MM.1S (cell line): ENCODE data around the gene POLE4.

Experiments used
- DNase-seq: peaks from one replicate; pipeline ENCODE4 v3.0.0-alpha.2; 2015
- H2AFZ ChIP-seq: fragments of 300-600 bp; sonication (generic); 2 replicates; pipeline ENCODE4 v1.6.0; 2016; ENCODE audit warnings: antibody characterized with exemption, low read length
- H3F3A ChIP-seq: fragments of 300-600 bp; sonication (generic); 2 replicates; pipeline ENCODE4 v1.6.1; 2016; ENCODE audit warnings: mild to moderate bottlenecking, antibody characterized with exemption, low read length, moderate library complexity, mixed read lengths; ENCODE audit not compliant: insufficient read depth
- H3K27ac ChIP-seq: fragments of 300-600 bp; sonication (generic); 2 replicates; pipeline ENCODE4 v1.5.1; 2016; ENCODE audit warnings: mild to moderate bottlenecking, low read length
- H3K27me3 ChIP-seq: fragments of 300-600 bp; sonication (generic); replicated peaks from 2 replicates; pipeline ENCODE4 v1.6.0; 2016; ENCODE audit warnings: low read length; ENCODE audit not compliant: insufficient read depth
- H3K36me3 ChIP-seq: fragments of 300-600 bp; sonication (generic); replicated peaks from 2 replicates; pipeline ENCODE4 v1.6.1; 2016; ENCODE audit warnings: mild to moderate bottlenecking, low read length, mixed read lengths; ENCODE audit not compliant: insufficient read depth
- H3K4me1 ChIP-seq: fragments of 300-600 bp; sonication (generic); 2 replicates; pipeline ENCODE4 v1.6.1; 2016; ENCODE audit warnings: low read length, mixed read lengths
- H3K4me2 ChIP-seq: fragments of 300-600 bp; sonication (generic); 2 replicates; pipeline ENCODE4 v1.6.0; 2016; ENCODE audit warnings: low read depth, low read length
- H3K4me3 ChIP-seq: fragments of 300-600 bp; sonication (generic); 2 replicates; pipeline ENCODE4 v1.5.1; 2016; ENCODE audit warnings: low read length, mixed read lengths
- H3K79me2 ChIP-seq: fragments of 300-600 bp; sonication (generic); 2 replicates; pipeline ENCODE4 v1.6.1; 2016; ENCODE audit warnings: mixed run types, low read length, mixed read lengths
- H3K9ac ChIP-seq: fragments of 300-600 bp; sonication (generic); 2 replicates; pipeline ENCODE4 v1.6.1; 2016; ENCODE audit warnings: low read length, mixed read lengths
- H3K9me2 ChIP-seq: fragments of 300-600 bp; sonication (generic); replicated peaks from 2 replicates; pipeline ENCODE4 v1.6.1; 2016; ENCODE audit warnings: mild to moderate bottlenecking, low read length, mixed read lengths; ENCODE audit not compliant: insufficient read depth
- H3K9me3 ChIP-seq: fragments of 300-600 bp; sonication (generic); replicated peaks from 2 replicates; pipeline ENCODE4 v1.6.1; 2016; ENCODE audit warnings: mild to moderate bottlenecking, low read length, mixed read lengths; ENCODE audit not compliant: insufficient read depth
- H4K20me1 ChIP-seq: fragments of 300-600 bp; sonication (generic); 2 replicates; pipeline ENCODE4 v1.6.1; 2016; ENCODE audit warnings: mild to moderate bottlenecking, low read length, moderate library complexity, mixed read lengths; ENCODE audit not compliant: insufficient read depth
- CTCF ChIP-seq: fragments of 300-600 bp; sonication (generic); IDR thresholded peaks from 2 replicates; pipeline ENCODE4 v1.5.1; 2016; ENCODE audit warnings: antibody characterized with exemption, low read length, mixed read lengths
- EZH2 ChIP-seq: fragments of 300-600 bp; sonication (generic); optimal IDR thresholded peaks from 2 replicates; pipeline ENCODE3; 2017; ENCODE audit warnings: low read depth, mild to moderate bottlenecking, antibody characterized with exemption, low read length, mixed read lengths
- EZH2phosphoT487 ChIP-seq: fragments of 300-600 bp; sonication (generic); IDR thresholded peaks from 2 replicates; pipeline ENCODE4 v1.6.1; 2018; ENCODE audit warnings: antibody characterized with exemption, low read length

The POLE4 gene

GRCh38 chr2:74937221-74937880, 21.1 kb upstream of the POLE4 start:
- Histone ChIP-seq H3K27ac (no peak overlapping the region), H3K4me2 (no peak overlapping the region), H3K4me3 (no peak overlapping the region), H3K4me1 (no peaks in the 10 kb centered on the region), H3F3A (no peaks in the 10 kb centered on the region), H2AFZ (no peak overlapping the region), H3K9me3 (no peaks in the 10 kb centered on the region), H3K9me2 (no peaks in the 10 kb centered on the region), H3K79me2 (no peaks in the 10 kb centered on the region), H3K27me3 (no peaks in the 10 kb centered on the region), H3K9ac (no peak overlapping the region), H3K36me3 (no peaks in the 10 kb centered on the region), H4K20me1 (no peaks in the 10 kb centered on the region)
- TF ChIP-seq CTCF (no peak), EZH2phosphoT487 (no peak), EZH2 (no peak)
- no peak for DNase-seq

GRCh38 chr2:74938264-74938663, 20.2 kb upstream of the POLE4 start:
- Histone ChIP-seq H2AFZ (no peak overlapping the region), H3K79me2 (no peaks in the 10 kb centered on the region), H4K20me1 (no peaks in the 10 kb centered on the region), H3K9me2 (no peaks in the 10 kb centered on the region), H3K4me1 (no peaks in the 10 kb centered on the region), H3K27me3 (no peaks in the 10 kb centered on the region), H3K4me3 (no peak overlapping the region), H3K36me3 (no peaks in the 10 kb centered on the region), H3F3A (no peaks in the 10 kb centered on the region), H3K27ac (no peak overlapping the region), H3K4me2 (no peak overlapping the region), H3K9ac (no peak overlapping the region), H3K9me3 (no peaks in the 10 kb centered on the region)
- TF ChIP-seq EZH2 (no peak), CTCF (no peak), EZH2phosphoT487 (no peak)
- no peak for DNase-seq

GRCh38 chr2:74939919-74940812, 18.3 kb upstream of the POLE4 start:
- Histone ChIP-seq H3K27ac (no peak overlapping the region), H3F3A (no peaks in the 10 kb centered on the region), H3K9me2 (no peaks in the 10 kb centered on the region), H3K27me3 (no peaks in the 10 kb centered on the region), H3K4me2 (no peak overlapping the region), H3K4me1 (no peaks in the 10 kb centered on the region), H3K4me3 (no peak overlapping the region), H3K36me3 (no peaks in the 10 kb centered on the region), H3K9ac (no peak overlapping the region), H2AFZ (no peak overlapping the region), H3K79me2 (no peaks in the 10 kb centered on the region), H4K20me1 (no peaks in the 10 kb centered on the region), H3K9me3 (no peaks in the 10 kb centered on the region)
- DNase-seq: no peak
- no peak for TF ChIP-seq EZH2phosphoT487
- TF ChIP-seq EZH2: no peak
- no peak for TF ChIP-seq CTCF
